ENCODE data around the gene TSPEAR. TPM values are rescaled to one million over a fixed set of nuclear protein-coding genes. Genes with fewer than 3 reads are reported as not detected.

TSPEAR gene
- total RNA-seq, 2 experiments from 2014 or later, result not detected

DNA sequence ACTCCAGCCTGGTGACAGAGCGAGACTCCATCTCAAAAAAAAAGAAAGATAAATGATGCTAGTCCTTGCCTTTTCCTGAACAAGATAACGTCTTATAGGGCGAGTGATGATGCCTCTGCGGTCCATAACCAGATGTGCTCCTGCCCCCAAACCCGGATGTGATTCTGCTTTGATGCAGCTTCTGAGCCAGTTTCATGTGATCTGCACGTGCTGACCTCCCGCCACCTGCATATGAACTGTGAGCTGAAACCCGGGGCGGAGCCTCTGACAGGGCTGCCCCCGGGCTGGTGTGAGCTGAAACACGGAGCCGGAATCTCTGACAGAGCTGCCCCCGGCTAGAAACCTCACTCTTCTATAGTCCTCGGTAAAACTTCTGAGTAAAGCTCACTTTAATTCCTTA lies 58.2 kb downstream of the TSPEAR start:
- no peak overlapping the region for H3K4me3 Mint-ChIP-seq
- intact Hi-C loops (cut with DNase I, micrococcal nuclease), result loop anchor here in 1 of 2 experiments (5.0 kb wide), 1 partner anchor 36 kb away; no protein-coding TSS in a partner anchor

DNA sequence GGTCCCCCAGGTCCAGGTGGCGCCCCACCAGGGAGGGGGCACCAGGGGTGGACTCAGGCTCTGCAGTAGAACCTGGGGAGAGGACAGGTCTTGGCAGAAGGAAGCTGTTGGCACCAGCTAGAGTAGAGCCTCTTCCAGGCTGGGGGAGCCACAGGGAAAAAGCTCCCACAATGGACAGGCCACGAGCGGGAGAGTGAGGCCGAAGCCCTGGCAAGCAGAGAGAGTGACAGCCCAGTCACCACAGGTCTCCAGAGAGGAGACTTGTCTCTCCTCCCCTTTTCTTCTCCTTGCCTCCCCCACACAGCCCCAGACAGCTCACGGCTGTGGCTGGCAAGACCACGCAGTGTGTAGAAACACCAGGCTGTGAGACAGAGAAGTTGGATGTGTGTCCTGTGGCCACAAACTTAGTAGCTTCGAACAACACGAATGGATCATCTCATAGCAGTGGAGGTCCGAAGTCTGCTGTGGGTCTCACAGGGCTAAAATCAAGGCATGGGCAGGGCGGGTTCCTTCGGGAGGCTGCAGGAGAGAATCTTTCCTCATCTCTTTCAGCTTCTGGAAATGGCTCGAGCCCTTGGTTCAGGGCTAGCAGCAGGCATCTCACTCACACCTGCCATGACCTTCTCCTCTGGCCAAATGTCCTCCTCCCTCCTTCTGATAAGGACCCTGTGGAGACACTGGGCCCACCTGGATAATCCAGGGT lies 60.2 kb downstream of the TSPEAR start:
- ATAC-seq (ENCODE audit: poor library complexity) (no peak), DNase-seq (peak in 1 of 14 experiments; percentile 3)
- Histone ChIP-seq H3K9me3 (ENCODE audit: control insufficient read depth in 1 of 2, insufficient read depth in 1 of 2, low read length in 2 of 2) (peaks cover 4 to 29% of the 10 kb centered on the region in 2 experiments), H3K36me3 (ENCODE audit: insufficient read depth, low read length) (no peaks in the 10 kb centered on the region), H3K27ac (ENCODE audit: low read depth in 1 of 2, low read length in 2 of 2) (no peak overlapping the region), H3K4me3 (ENCODE audit: low read length) (no peak overlapping the region), H3K27me3 (ENCODE audit: control insufficient read depth in 1 of 2, insufficient read depth in 2 of 2, low read length in 2 of 2) (no peaks in the 10 kb centered on the region), H3K4me1 (ENCODE audit: insufficient read depth, low read length) (peaks cover 29% of the 10 kb centered on the region)
- Mint-ChIP-seq H3K27me3 (no peaks in the 10 kb centered on the region), H3K36me3 (ENCODE audit: low read depth) (peaks cover 11% of the 10 kb centered on the region), H3K9me3 (peaks cover 4% of the 10 kb centered on the region), H3K27ac (no peak overlapping the region), H3K4me1 (ENCODE audit: low read depth) (peaks cover 19% of the 10 kb centered on the region), H3K4me3 (no peak overlapping the region)
- intact Hi-C loops (cut with DNase I, micrococcal nuclease), result loop anchor here in 1 of 2 experiments (5.0 kb wide), 1 partner anchor 34 kb away; no protein-coding TSS in a partner anchor
- CTCF ChIA-PET, result interaction anchor here (0.7 kb wide), 1 partner anchor 129 kb away, joined by 4 read pairs; no protein-coding TSS in a partner anchor
- POLR2A ChIA-PET, result no interaction called here
- TF ChIP-seq, protein P1, sequence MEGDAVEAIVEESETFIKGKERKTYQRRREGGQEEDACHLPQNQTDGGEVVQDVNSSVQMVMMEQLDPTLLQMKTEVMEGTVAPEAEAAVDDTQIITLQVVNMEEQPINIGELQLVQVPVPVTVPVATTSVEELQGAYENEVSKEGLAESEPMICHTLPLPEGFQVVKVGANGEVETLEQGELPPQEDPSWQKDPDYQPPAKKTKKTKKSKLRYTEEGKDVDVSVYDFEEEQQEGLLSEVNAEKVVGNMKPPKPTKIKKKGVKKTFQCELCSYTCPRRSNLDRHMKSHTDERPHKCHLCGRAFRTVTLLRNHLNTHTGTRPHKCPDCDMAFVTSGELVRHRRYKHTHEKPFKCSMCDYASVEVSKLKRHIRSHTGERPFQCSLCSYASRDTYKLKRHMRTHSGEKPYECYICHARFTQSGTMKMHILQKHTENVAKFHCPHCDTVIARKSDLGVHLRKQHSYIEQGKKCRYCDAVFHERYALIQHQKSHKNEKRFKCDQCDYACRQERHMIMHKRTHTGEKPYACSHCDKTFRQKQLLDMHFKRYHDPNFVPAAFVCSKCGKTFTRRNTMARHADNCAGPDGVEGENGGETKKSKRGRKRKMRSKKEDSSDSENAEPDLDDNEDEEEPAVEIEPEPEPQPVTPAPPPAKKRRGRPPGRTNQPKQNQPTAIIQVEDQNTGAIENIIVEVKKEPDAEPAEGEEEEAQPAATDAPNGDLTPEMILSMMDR (IDR thresholded peaks at IDR 0.05), result no peak

More for the DNA sequence above, 58.2 kb downstream of the TSPEAR start:
- Histone ChIP-seq H3K27me3 (ENCODE audit: control insufficient read depth in 1 of 2, insufficient read depth in 2 of 2, low read length in 2 of 2) (no peaks in the 10 kb centered on the region), H3K27ac (ENCODE audit: low read depth in 1 of 2, low read length in 2 of 2) (no peak overlapping the region), H3K4me1 (ENCODE audit: insufficient read depth, low read length) (peaks cover 45% of the 10 kb centered on the region), H3K9me3 (ENCODE audit: control insufficient read depth in 1 of 2, insufficient read depth in 1 of 2, low read length in 2 of 2) (peaks cover 14 to 39% of the 10 kb centered on the region in 2 experiments), H3K4me3 (ENCODE audit: low read length) (no peak overlapping the region), H3K36me3 (ENCODE audit: insufficient read depth, low read length) (no peaks in the 10 kb centered on the region)
- peaks cover 31% of the 10 kb centered on the region for H3K36me3 Mint-ChIP-seq (ENCODE audit: low read depth)
- DNase-seq (peak in 1 of 14 experiments; percentile 49), ATAC-seq (ENCODE audit: poor library complexity) (no peak)
- ChIA-PET CTCF (no interaction called here), POLR2A (interaction anchor here (1.0 kb wide), 1 partner anchor 35 kb away, joined by 5 read pairs; no protein-coding TSS in a partner anchor)
- H3K27me3 Mint-ChIP-seq, result no peaks in the 10 kb centered on the region
- peaks cover 39% of the 10 kb centered on the region for H3K4me1 Mint-ChIP-seq (ENCODE audit: low read depth)
- H3K27ac Mint-ChIP-seq, result peak overlapping the region; percentile 88
- H3K9me3 Mint-ChIP-seq, result peaks cover 16% of the 10 kb centered on the region
- TF ChIP-seq, protein P1 (IDR thresholded peaks at IDR 0.05), result no peak

DNA sequence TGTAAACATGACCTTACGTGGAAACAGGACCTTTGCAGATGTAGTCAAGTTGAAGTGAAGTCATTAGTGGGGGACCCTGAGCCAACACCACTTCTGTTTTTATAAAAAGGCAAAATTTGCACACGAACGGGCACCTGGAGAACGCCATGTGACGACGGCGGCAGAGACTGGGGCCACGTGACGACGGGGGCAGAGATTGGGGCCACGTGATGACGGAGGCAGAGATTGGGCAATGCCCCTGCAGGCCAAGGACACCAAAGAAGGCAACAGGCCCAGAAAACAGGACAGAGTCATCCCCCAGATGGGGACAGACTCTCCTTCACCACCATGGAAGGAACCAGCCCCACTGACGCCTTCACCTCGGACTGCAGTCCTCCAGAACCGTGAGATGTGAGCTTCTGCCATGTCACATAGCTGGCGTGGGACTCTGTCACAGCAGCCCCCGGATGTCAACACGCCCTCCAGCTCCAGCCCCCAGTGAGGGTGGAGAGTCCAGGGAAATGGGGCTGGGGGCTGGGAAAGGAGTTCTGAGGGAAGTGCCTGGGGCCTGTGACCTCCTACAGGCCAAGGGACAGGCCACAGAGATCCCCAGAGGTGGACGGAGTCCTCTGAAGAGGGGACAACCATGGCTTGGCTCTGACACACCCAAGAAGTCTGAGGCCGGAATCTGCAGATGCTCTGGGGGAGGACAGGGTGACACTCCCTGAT lies 61.0 kb downstream of the TSPEAR start:
- Mint-ChIP-seq H3K27ac (no peak overlapping the region), H3K9me3 (peaks cover 4% of the 10 kb centered on the region), H3K36me3 (ENCODE audit: low read depth) (peaks cover 8% of the 10 kb centered on the region), H3K4me1 (ENCODE audit: low read depth) (peaks cover 17% of the 10 kb centered on the region), H3K27me3 (no peaks in the 10 kb centered on the region), H3K4me3 (no peak overlapping the region)
- ChIA-PET POLR2A (no interaction called here), CTCF (no interaction called here)
- TF ChIP-seq, protein P1 (IDR thresholded peaks at IDR 0.05), result no peak
- H3K27me3 ChIP-seq (ENCODE audit: control insufficient read depth in 1 of 2, insufficient read depth in 2 of 2, low read length in 2 of 2), result no peaks in the 10 kb centered on the region
- no peak for ATAC-seq (ENCODE audit: poor library complexity)
- no peak overlapping the region for H3K4me3 ChIP-seq (ENCODE audit: low read length)
- peaks cover 22% of the 10 kb centered on the region for H3K4me1 ChIP-seq (ENCODE audit: insufficient read depth, low read length)
- peak in 1 of 14 experiments; percentile 8 for DNase-seq
- H3K36me3 ChIP-seq (ENCODE audit: insufficient read depth, low read length), result no peaks in the 10 kb centered on the region
- intact Hi-C loops (cut with DNase I, micrococcal nuclease), result loop anchor here in 1 of 2 experiments (5.0 kb wide), 1 partner anchor 33 kb away; no protein-coding TSS in a partner anchor
- no peak overlapping the region for H3K27ac ChIP-seq (ENCODE audit: low read depth in 1 of 2, low read length in 2 of 2)
- peaks cover 0 to 27% of the 10 kb centered on the region in 2 experiments for H3K9me3 ChIP-seq (ENCODE audit: control insufficient read depth in 1 of 2, insufficient read depth in 1 of 2, low read length in 2 of 2)
